ENCODE measurements around the gene TREX2. TPM values are rescaled to one million over a fixed set of nuclear protein-coding genes. Genes with fewer than 3 reads are reported as not detected.

TREX2 gene
- total and polyA plus RNA-seq, 2 experiments from 2014 or later, result 0.81 to 1.7 TPM

DNA sequence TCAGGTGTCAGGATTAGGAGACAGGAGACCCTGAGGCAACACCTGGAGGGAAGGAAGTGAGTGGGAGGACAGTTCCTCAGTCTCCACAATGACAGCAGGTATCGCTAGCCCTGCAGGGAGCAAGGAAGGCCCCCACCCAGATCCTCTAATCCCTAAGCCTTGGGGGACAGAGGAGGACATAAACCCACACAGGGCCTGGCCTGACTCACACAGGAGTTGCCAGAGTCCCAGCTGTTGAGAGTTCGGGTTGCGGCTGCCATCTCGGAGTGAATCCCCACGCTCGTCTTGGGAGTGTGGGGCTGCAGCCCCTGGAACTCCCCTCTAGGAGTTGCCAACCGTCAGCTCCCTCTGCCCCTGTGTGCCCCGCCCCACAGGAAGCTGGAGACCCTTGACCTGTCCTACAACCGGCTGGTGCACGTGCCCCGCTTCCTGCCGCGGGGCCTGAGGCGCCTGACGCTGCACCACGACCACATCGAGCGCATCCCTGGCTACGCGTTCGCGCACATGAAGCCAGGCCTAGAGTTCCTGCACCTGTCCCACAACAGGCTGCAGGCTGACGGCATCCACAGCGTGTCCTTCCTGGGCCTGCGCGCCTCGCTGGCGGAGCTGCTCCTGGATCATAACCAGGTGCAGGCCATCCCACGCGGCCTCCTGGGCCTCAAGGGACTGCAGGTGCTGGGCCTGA is 39.7 kb upstream of the TREX2 start:
- Histone ChIP-seq H3K36me3 (ENCODE audit: insufficient read depth) (no peaks in the 10 kb centered on the region), H3K79me2 (replicated peaks; ENCODE audit: insufficient read depth) (no peaks in the 10 kb centered on the region), H4K20me1 (replicated peaks; ENCODE audit: insufficient read depth) (no peaks in the 10 kb centered on the region), H3K9me2 (ENCODE audit: insufficient read depth) (no peaks in the 10 kb centered on the region), H3K27me3 (ENCODE audit: insufficient read depth) (no peaks in the 10 kb centered on the region), H3F3A (replicated peaks; ENCODE audit: low read depth) (no peaks in the 10 kb centered on the region), H3K4me1 (ENCODE audit: insufficient read depth) (no peaks in the 10 kb centered on the region), H3K27ac (ENCODE audit: low read depth) (no peak overlapping the region), H2AFZ (no peak overlapping the region), H3K4me2 (no peak overlapping the region), H3K4me3 (no peak overlapping the region)
- H3K4me1 Mint-ChIP-seq, result no peaks in the 10 kb centered on the region
- peaks cover 2% of the 10 kb centered on the region for H3K27me3 Mint-ChIP-seq (ENCODE audit: insufficient read depth, low read depth, poor library complexity)
- no peak overlapping the region for H3K4me3 Mint-ChIP-seq
- no peak overlapping the region for H3K27ac Mint-ChIP-seq
- no peaks in the 10 kb centered on the region for H3K36me3 Mint-ChIP-seq (ENCODE audit: low read depth)
- TF ChIP-seq ZNF331 (CRISPR knock-in tag; IDR thresholded peaks at IDR 0.05; ENCODE audit: low read depth), result no peak
- TF ChIP-seq STAT1 (IDR thresholded peaks at IDR 0.05; ENCODE audit: unreplicated experiment), result no peak
- no peak for TF ChIP-seq EZH2 (IDR thresholded peaks at IDR 0.05; ENCODE audit: low read depth, unreplicated experiment)
- TF ChIP-seq, protein P1, sequence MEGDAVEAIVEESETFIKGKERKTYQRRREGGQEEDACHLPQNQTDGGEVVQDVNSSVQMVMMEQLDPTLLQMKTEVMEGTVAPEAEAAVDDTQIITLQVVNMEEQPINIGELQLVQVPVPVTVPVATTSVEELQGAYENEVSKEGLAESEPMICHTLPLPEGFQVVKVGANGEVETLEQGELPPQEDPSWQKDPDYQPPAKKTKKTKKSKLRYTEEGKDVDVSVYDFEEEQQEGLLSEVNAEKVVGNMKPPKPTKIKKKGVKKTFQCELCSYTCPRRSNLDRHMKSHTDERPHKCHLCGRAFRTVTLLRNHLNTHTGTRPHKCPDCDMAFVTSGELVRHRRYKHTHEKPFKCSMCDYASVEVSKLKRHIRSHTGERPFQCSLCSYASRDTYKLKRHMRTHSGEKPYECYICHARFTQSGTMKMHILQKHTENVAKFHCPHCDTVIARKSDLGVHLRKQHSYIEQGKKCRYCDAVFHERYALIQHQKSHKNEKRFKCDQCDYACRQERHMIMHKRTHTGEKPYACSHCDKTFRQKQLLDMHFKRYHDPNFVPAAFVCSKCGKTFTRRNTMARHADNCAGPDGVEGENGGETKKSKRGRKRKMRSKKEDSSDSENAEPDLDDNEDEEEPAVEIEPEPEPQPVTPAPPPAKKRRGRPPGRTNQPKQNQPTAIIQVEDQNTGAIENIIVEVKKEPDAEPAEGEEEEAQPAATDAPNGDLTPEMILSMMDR (conservative IDR thresholded peaks at IDR 0.05; ENCODE audit: low read depth in 2 of 2), result no peak
- TF ChIP-seq, protein P2, sequence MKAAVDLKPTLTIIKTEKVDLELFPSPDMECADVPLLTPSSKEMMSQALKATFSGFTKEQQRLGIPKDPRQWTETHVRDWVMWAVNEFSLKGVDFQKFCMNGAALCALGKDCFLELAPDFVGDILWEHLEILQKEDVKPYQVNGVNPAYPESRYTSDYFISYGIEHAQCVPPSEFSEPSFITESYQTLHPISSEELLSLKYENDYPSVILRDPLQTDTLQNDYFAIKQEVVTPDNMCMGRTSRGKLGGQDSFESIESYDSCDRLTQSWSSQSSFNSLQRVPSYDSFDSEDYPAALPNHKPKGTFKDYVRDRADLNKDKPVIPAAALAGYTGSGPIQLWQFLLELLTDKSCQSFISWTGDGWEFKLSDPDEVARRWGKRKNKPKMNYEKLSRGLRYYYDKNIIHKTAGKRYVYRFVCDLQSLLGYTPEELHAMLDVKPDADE (IDR thresholded peaks at IDR 0.05), result no peak
- TF ChIP-seq EZH2phosphoT487 (IDR thresholded peaks at IDR 0.05; ENCODE audit: unreplicated experiment), result no peak
- TF ChIP-seq, protein P3, sequence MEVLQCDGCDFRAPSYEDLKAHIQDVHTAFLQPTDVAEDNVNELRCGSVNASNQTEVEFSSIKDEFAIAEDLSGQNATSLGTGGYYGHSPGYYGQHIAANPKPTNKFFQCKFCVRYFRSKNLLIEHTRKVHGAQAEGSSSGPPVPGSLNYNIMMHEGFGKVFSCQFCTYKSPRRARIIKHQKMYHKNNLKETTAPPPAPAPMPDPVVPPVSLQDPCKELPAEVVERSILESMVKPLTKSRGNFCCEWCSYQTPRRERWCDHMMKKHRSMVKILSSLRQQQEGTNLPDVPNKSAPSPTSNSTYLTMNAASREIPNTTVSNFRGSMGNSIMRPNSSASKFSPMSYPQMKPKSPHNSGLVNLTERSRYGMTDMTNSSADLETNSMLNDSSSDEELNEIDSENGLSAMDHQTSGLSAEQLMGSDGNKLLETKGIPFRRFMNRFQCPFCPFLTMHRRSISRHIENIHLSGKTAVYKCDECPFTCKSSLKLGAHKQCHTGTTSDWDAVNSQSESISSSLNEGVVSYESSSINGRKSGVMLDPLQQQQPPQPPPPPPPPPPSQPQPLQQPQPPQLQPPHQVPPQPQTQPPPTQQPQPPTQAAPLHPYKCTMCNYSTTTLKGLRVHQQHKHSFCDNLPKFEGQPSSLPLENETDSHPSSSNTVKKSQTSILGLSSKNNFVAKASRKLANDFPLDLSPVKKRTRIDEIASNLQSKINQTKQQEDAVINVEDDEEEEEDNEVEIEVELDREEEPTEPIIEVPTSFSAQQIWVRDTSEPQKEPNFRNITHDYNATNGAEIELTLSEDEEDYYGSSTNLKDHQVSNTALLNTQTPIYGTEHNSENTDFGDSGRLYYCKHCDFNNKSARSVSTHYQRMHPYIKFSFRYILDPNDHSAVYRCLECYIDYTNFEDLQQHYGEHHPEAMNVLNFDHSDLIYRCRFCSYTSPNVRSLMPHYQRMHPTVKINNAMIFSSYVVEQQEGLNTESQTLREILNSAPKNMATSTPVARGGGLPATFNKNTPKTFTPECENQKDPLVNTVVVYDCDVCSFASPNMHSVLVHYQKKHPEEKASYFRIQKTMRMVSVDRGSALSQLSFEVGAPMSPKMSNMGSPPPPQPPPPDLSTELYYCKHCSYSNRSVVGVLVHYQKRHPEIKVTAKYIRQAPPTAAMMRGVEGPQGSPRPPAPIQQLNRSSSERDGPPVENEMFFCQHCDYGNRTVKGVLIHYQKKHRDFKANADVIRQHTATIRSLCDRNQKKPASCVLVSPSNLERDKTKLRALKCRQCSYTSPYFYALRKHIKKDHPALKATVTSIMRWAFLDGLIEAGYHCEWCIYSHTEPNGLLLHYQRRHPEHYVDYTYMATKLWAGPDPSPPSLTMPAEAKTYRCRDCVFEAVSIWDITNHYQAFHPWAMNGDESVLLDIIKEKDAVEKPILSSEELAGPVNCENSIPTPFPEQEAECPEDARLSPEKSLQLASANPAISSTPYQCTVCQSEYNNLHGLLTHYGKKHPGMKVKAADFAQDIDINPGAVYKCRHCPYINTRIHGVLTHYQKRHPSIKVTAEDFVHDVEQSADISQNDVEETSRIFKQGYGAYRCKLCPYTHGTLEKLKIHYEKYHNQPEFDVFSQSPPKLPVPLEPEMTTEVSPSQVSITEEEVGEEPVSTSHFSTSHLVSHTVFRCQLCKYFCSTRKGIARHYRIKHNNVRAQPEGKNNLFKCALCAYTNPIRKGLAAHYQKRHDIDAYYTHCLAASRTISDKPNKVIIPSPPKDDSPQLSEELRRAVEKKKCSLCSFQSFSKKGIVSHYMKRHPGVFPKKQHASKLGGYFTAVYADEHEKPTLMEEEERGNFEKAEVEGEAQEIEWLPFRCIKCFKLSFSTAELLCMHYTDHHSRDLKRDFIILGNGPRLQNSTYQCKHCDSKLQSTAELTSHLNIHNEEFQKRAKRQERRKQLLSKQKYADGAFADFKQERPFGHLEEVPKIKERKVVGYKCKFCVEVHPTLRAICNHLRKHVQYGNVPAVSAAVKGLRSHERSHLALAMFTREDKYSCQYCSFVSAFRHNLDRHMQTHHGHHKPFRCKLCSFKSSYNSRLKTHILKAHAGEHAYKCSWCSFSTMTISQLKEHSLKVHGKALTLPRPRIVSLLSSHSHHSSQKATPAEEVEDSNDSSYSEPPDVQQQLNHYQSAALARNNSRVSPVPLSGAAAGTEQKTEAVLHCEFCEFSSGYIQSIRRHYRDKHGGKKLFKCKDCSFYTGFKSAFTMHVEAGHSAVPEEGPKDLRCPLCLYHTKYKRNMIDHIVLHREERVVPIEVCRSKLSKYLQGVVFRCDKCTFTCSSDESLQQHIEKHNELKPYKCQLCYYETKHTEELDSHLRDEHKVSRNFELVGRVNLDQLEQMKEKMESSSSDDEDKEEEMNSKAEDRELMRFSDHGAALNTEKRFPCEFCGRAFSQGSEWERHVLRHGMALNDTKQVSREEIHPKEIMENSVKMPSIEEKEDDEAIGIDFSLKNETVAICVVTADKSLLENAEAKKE (CRISPR knock-in tag; IDR thresholded peaks at IDR 0.05), result no peak
- no peak for TF ChIP-seq ZNF114 (CRISPR knock-in tag; IDR thresholded peaks at IDR 0.05)
- TF ChIP-seq CREB1 (CRISPR knock-in tag; IDR thresholded peaks at IDR 0.05; ENCODE audit: low read depth), result no peak
- no peak for TF ChIP-seq JUNB (IDR thresholded peaks at IDR 0.05; ENCODE audit: unreplicated experiment)
- no peak for TF ChIP-seq NANOG (IDR thresholded peaks at IDR 0.05; ENCODE audit: borderline replicate concordance)
- TF ChIP-seq, protein P4, sequence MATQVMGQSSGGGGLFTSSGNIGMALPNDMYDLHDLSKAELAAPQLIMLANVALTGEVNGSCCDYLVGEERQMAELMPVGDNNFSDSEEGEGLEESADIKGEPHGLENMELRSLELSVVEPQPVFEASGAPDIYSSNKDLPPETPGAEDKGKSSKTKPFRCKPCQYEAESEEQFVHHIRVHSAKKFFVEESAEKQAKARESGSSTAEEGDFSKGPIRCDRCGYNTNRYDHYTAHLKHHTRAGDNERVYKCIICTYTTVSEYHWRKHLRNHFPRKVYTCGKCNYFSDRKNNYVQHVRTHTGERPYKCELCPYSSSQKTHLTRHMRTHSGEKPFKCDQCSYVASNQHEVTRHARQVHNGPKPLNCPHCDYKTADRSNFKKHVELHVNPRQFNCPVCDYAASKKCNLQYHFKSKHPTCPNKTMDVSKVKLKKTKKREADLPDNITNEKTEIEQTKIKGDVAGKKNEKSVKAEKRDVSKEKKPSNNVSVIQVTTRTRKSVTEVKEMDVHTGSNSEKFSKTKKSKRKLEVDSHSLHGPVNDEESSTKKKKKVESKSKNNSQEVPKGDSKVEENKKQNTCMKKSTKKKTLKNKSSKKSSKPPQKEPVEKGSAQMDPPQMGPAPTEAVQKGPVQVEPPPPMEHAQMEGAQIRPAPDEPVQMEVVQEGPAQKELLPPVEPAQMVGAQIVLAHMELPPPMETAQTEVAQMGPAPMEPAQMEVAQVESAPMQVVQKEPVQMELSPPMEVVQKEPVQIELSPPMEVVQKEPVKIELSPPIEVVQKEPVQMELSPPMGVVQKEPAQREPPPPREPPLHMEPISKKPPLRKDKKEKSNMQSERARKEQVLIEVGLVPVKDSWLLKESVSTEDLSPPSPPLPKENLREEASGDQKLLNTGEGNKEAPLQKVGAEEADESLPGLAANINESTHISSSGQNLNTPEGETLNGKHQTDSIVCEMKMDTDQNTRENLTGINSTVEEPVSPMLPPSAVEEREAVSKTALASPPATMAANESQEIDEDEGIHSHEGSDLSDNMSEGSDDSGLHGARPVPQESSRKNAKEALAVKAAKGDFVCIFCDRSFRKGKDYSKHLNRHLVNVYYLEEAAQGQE (IDR thresholded peaks at IDR 0.05; ENCODE audit: unreplicated experiment), result no peak
- no peak for TF ChIP-seq POLR2AphosphoS5 (IDR thresholded peaks at IDR 0.05; ENCODE audit: low read depth)
- ATAC-seq, result no peak
- DNase-seq (ENCODE audit: low spot score), result no peak
- no peaks in the 10 kb centered on the region for H3K9me3 Mint-ChIP-seq

Measured in GM23338 (cell line).